ENCODE data around the gene KDM4C.

KDM4C gene

DNA sequence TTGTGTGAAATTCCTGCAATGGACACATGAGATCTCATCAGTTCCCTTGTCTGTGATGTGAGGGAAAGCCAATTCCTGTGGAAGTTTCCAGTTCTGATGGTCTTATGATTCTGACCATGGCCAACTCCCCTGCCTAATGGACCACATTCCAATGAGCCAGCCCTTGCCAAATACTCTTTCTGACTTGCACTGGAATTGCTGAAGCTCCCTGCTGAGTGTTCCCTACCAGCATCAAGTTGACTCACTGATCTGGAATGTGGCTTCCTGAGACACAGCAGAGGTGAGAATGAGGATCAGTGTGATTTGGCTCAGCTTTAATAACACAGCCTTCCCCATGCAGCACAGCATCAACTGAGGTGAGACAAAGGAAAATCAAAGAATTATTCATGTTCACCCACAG is 427.8 kb downstream of the KDM4C start:
- TF ChIP-seq, protein P1, sequence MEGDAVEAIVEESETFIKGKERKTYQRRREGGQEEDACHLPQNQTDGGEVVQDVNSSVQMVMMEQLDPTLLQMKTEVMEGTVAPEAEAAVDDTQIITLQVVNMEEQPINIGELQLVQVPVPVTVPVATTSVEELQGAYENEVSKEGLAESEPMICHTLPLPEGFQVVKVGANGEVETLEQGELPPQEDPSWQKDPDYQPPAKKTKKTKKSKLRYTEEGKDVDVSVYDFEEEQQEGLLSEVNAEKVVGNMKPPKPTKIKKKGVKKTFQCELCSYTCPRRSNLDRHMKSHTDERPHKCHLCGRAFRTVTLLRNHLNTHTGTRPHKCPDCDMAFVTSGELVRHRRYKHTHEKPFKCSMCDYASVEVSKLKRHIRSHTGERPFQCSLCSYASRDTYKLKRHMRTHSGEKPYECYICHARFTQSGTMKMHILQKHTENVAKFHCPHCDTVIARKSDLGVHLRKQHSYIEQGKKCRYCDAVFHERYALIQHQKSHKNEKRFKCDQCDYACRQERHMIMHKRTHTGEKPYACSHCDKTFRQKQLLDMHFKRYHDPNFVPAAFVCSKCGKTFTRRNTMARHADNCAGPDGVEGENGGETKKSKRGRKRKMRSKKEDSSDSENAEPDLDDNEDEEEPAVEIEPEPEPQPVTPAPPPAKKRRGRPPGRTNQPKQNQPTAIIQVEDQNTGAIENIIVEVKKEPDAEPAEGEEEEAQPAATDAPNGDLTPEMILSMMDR (IDR thresholded peaks at IDR 0.05) = no peak
- Histone ChIP-seq H3K36me3 (peaks cover 0 to 6% (median 0%) of the 10 kb centered on the region in 3 donors), H3K9me3 (peaks cover 0 to 12% (median 6%) of the 10 kb centered on the region in 3 donors), H3K27ac (no peak overlapping the region), H3K4me3 (no peak overlapping the region), H3K4me1 (no peaks in the 10 kb centered on the region), H3K27me3 (no peaks in the 10 kb centered on the region)
- no peak for DNase-seq
- intact Hi-C loops (cut with DNase I; ENCODE audit: low total_unique reads) = no loop called here

DNA sequence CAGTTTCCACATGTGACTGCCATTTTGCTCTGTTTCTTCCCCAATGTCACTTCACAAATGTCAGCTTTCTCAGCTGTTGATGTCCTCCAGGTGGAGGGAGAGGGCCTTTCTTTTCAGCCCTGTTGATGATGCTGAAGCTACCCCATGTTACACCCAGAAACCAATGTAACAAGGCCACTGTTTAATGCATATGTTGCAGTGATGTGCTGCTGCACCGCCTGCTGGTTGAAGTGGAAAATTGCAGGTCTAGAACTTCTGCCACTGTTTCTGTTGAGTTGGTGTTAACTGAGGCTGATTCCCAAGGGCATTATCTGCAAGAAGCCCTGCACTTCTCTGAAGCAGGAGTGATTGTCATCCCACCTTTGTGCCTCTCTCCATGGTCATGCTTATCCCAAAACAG is 428.4 kb downstream of the KDM4C start:
- DNase-seq = no peak
- H3K27me3 ChIP-seq = no peaks in the 10 kb centered on the region
- peaks cover 0 to 3% (median 0%) of the 10 kb centered on the region in 3 donors for H3K36me3 ChIP-seq
- H3K9me3 ChIP-seq = peaks cover 0 to 16% (median 6%) of the 10 kb centered on the region in 3 donors
- intact Hi-C loops (cut with DNase I; ENCODE audit: low total_unique reads) = no loop called here
- TF ChIP-seq, protein P1 (IDR thresholded peaks at IDR 0.05) = no peak
- no peak overlapping the region for H3K27ac ChIP-seq
- no peak overlapping the region for H3K4me3 ChIP-seq
- no peaks in the 10 kb centered on the region for H3K4me1 ChIP-seq

DNA sequence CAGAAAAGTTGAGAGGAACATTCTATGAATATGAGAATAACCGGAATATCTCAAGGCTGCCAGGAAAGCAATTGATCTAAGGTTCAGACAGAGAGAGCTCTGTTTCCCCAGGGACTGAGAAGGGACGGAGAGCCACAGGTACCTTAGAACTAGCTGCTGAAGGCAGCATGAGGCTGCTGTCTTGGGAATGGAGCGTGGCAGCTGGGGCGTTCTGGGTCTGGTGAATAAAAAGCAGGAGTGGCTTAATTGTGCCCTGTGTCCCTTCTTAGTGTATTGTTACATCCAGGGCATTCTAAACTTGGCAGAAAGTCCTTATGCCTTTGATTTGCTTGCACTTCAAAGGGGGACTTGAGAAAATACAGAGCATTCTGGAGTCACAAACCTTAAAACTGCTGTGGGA is 434.5 kb downstream of the KDM4C start:
- intact Hi-C loops (cut with DNase I; ENCODE audit: low total_unique reads) = no loop called here
- no peak overlapping the region for H3K27ac ChIP-seq

DNA sequence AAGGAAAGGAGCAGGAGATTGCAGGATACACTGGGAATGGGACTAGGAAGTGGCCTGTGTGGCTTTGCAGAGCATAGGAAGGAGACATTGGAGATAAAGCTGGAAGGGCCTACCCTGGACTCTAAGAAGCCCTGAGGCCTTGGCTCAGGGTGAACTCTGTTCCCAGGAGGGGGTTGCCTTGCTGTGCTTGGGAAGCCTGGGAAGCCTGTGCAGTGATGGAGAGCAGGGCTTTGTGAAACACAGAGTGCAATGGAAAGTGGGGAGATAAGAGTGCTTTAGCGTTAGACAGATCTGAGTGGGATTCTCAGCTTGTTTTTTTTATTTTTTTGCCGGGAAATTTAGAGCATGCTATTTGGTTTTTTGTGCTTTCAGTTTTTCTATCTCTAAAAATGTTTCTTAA is 437.8 kb downstream of the KDM4C start:
- peaks cover 0 to 3% (median 0%) of the 10 kb centered on the region in 4 donors for H3K4me1 ChIP-seq
- H3K27me3 ChIP-seq = no peaks in the 10 kb centered on the region
- TF ChIP-seq, protein P1 (IDR thresholded peaks at IDR 0.05) = no peak
- DNase-seq = no peak
- intact Hi-C loops (cut with DNase I; ENCODE audit: low total_unique reads) = no loop called here
- H3K36me3 ChIP-seq = no peaks in the 10 kb centered on the region
- no peak overlapping the region for H3K4me3 ChIP-seq
- no peak overlapping the region for H3K27ac ChIP-seq
- peaks cover 0 to 5% (median 0%) of the 10 kb centered on the region in 3 donors for H3K9me3 ChIP-seq

More for the DNA sequence above, 434.5 kb downstream of the KDM4C start:
- no peak for DNase-seq
- Histone ChIP-seq H3K27me3 (no peaks in the 10 kb centered on the region), H3K36me3 (no peaks in the 10 kb centered on the region), H3K9me3 (peaks cover 0 to 9% (median 0%) of the 10 kb centered on the region in 3 donors), H3K4me3 (no peak overlapping the region), H3K4me1 (peaks cover 0 to 3% (median 0%) of the 10 kb centered on the region in 4 donors)
- TF ChIP-seq, protein P1 (IDR thresholded peaks at IDR 0.05) = no peak

DNA sequence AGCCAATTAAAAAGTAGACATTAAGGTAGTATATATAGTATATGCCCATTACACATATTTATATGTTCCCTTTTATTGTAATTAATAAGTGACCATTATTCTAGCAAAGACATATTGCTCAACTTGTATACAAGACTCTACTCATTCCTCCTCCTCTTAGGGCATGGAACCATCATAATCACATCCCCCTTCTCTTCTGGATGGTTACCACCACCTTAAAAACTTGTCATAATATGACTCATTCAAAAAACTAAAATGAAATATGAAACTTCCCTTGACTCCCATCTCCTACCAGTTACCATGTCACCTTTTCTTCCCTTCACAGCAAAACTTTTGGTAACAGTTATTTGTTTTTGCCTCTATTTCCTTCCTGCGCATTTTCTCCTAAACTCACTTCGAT is 438.7 kb downstream of the KDM4C start:
- Histone ChIP-seq H3K4me1 (peaks cover 0 to 2% (median 0%) of the 10 kb centered on the region in 4 donors), H3K27me3 (no peaks in the 10 kb centered on the region), H3K4me3 (no peak overlapping the region), H3K27ac (no peak overlapping the region), H3K36me3 (no peaks in the 10 kb centered on the region), H3K9me3 (no peaks in the 10 kb centered on the region)
- TF ChIP-seq, protein P1 (IDR thresholded peaks at IDR 0.05) = no peak
- intact Hi-C loops (cut with DNase I; ENCODE audit: low total_unique reads) = no loop called here
- DNase-seq = no peak

DNA sequence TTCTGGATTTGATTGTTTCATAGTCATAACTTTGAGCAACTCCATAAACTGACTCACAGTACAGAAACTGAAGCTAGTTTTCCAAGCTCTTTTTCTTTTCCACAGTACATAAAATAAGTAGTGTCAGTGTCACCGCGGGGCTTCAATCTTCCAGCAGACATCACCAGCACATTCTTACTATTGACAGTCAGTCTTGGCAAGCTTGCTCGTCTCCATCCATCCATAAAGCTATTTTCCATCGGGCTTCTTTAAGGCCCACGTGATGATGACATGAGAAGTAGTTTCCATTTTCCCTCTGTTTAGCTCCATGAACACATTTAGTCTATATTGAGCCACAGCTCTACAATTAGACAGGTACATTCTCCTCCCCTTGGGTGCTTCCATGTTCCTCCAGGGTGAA is 443.4 kb downstream of the KDM4C start:
- H3K27me3 ChIP-seq = no peaks in the 10 kb centered on the region
- H3K36me3 ChIP-seq = no peaks in the 10 kb centered on the region
- no peaks in the 10 kb centered on the region for H3K9me3 ChIP-seq
- no peak overlapping the region for H3K4me3 ChIP-seq
- H3K27ac ChIP-seq = no peak overlapping the region
- no peak for DNase-seq
- no peaks in the 10 kb centered on the region for H3K4me1 ChIP-seq
- intact Hi-C loops (cut with DNase I; ENCODE audit: low total_unique reads) = no loop called here
- TF ChIP-seq, protein P1 (IDR thresholded peaks at IDR 0.05) = no peak
